Right forelimb (tissue), 1 donor: Measurements from ENCODE around the gene ARID1A.

ENCODE experiments used
- DNase-seq: peaks from one replicate; pipeline ENCODE4 v3.0.0-alpha.2; 2018

ARID1A gene

DNA sequence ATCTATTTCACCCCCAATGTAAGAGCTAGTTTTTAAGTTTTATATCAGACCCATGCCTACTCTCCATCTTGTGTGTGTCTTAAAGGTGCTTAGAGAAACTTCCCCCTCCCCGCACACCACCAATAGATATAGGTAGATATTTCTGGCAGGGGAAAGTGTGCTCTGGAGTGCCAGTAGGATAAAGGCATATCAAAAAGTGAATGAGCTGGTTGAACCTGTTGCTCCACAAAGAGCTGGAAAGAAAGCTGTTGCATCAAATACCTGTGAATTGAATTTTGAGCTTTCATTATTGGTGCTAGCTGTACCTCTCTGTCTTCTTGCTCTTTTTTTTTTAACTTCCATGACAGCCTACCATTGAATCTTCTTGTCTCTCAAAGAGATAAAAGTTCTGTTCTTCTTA, 32.8 kb downstream of the ARID1A start:
- DNase-seq, result no peak

DNA sequence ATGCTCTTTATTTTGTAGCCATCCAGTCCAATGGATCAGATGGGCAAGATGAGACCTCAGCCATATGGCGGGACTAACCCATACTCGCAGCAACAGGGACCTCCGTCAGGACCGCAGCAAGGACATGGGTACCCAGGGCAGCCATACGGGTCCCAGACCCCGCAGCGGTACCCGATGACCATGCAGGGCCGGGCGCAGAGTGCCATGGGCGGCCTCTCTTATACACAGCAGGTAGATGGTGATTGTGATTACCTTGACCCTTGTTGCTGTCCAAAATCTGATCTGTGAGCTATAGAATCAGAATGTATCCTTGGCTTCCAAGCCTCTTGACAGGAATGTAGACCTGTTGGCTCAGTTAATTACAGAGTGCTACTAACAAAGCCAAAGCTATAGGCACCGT, 33.8 kb downstream of the ARID1A start:
- DNase-seq, result no peak

GRCh38 chr1:26730695-26731094, 34.9 kb downstream of the ARID1A start:
- no peak for DNase-seq

DNA sequence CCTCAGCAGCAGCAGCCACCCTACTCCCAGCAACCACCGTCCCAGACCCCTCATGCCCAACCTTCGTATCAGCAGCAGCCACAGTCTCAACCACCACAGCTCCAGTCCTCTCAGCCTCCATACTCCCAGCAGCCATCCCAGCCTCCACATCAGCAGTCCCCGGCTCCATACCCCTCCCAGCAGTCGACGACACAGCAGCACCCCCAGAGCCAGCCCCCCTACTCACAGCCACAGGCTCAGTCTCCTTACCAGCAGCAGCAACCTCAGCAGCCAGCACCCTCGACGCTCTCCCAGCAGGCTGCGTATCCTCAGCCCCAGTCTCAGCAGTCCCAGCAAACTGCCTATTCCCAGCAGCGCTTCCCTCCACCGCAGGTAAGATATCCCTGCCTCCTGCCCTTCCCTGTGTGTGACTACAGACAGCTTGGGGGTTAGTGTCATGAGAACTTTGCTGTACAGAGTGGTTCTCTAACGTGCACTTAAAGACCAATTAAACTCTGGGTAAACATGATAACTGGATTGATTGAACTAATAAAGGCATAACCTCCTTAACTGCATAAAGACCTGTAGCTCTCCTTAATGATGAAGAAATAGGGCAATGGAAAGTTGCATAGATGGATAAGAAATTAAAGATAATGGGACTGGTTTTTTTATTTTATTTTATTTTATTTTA, 35.6 kb downstream of the ARID1A start:
- DNase-seq, result no peak

- no peak for DNase-seq
These were observed 37.6 kb downstream of the ARID1A start for GRCh38 chr1:26733392-26733791.

GRCh38 chr1:26733982-26734381, 38.2 kb downstream of the ARID1A start:
- no peak for DNase-seq

DNA sequence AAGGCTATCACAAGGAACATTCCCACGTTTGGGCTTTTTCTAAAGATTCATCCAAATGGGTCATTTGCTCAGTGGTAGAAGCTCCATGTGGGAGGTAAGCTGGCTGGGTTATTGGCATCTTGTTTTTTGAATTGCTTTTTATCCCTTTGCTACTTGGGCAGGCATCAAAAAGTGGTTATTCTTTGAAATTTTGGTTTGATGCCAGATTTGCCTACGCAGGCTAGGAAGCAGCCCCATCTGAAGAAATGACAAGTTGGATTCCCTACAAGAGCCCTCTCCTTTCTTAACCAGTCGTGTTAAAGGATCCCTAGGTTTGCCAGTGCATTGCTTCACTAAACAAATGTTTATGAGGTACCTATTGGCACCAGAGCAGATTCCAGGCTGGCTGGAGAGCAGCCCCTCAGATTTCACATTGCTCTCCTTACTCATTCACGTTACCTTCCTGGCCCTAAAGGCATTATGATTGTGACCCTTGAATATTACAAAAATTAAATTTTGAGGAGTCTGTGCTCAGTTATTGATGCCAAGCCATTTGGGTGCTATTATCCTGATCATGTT, 38.8 kb downstream of the ARID1A start:
- DNase-seq, result no peak

GRCh38 chr1:26739329-26739914, 43.6 kb downstream of the ARID1A start:
- DNase-seq, result no peak

DNA sequence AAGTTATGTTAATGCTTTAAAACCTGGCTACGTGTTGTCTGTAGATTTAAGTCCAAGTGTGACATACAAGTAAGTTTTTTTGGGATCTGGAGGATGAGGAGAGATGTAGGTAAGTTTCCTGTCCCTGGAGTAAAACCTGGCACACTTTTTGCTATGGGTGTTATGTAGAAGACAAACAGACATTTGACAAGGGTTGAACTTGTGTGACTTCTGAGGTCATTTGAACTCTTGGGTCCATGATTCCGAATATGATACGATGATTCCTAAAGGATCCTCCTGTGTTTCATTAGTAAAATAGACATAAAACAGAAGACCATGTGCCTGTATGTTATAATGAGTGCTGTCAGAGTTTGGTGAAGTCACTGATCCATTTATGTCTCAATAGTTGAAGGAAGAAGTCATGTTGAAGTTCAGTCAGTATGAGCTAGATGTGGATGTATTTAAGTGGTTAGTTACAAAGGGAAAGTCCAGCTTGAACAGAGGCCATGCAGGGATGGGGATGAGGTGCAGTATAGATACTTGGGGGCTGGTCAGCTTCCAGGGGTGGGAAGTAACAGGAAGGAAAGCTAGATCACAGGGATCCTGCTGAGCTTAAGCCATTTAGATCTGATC, 44.3 kb downstream of the ARID1A start:
- DNase-seq, result no peak

DNA sequence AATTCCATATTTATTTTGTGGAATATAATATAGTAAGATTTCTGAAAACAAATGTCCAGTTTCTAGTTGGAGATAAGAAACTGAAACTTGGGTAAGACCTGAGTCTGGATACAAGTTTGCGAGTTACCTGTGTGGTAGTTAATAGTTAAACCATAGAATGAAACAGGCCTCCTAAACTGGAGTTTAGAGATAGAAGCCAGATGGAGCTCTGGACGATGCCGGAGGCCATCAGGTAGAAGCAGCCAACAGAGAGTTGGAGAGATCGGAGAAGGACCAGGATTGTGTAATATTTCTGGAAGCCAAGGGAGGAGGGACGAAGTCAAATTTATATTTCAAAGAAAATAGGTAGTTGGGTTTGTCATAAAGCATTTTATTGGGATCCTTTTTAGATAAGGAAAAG, 45.1 kb downstream of the ARID1A start:
- DNase-seq, result no peak

DNA sequence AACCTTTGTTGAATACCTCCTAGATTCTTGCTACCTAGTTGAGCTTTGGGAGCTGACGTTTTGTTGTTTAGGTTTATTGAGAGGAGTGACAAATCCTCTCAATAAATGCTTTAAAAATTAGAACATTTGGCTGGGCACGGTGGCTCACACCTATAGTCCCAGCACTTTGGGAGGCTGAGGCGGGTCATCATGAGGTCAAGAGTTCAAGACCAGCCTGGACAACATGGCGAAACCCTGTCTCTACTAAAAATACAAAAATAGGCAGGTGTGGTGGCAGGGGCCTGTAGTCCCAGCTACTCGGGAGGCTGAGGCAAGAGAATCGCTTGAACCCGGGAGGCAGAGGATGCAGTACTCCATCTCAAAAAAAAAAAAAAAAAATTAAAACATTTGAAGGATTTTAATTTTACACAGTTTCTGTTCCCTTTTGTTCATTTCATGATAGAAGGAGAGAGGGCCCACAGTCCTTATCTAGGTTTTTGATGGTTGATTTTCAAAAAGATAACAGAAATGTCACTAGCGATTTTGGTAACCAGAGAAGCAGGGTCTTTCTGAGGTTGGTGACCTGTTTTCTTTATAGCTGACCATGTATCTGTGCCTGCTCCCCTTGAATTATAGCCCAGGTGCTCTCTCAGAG, 47.7 kb downstream of the ARID1A start:
- DNase-seq, result no peak

DNA sequence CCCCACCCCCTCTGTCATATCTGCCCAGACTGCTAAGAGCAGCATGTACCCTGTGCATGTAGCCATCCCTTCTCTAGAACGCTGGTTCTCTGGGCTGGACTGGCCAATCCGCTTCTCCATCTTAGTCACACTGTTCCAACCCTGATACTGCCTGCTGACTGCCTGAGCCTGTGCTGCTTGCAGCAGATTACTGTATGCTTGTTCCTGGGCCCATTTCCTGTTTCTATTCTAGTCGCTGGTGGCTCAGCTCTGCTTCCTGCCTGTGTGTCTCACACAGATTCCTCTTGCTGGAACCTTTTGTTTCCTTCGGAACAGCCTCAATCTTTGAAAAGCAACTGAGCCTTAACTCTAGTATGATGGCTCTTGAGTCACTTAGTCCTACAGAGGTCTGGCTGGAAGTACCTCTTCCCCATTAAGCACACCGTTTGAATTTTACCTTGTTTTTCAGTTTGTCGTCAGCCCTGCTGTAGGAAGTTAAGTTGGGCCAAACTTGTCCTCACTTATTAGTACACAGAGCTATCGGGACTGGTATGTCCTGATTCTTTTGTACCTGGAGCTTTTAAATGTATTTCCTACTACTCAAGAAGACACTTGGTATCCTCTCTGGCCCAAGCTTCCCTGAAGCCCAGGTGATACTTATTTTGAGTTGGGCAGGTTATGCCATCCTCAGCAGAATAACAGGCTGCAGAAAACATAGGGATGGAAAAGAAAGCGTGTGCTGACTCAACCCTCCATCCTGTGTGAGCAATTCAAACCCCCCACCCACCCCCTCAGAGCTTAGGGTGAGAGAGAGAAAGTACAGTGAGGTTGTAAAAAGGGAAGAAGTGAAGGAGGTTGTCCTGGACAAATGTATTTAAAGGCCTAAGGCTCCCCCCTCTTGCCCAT, 48.5 kb downstream of the ARID1A start:
- peak; percentile 49 for DNase-seq

DNA sequence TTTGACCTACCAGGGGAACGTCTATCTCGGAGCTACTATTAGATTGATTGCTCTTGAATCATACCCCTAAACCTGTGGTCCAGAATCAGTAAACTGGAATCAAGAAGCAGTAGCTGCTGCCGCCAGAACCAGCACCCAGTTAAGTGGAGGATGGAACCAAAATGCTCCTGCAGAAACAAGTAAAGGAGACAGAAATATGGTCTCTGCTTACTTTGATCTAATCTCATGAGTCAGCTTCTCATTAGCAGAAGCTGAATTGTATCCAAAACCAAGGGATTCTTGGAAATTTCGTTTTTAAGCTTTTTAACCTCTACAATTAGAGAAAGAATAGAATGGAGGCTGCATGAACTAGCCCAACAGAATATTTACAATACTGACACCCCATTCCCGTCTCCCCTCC, 49.4 kb downstream of the ARID1A start:
- DNase-seq, result no peak

GRCh38 chr1:26747048-26747447, 51.2 kb downstream of the ARID1A start:
- no peak for DNase-seq

DNA sequence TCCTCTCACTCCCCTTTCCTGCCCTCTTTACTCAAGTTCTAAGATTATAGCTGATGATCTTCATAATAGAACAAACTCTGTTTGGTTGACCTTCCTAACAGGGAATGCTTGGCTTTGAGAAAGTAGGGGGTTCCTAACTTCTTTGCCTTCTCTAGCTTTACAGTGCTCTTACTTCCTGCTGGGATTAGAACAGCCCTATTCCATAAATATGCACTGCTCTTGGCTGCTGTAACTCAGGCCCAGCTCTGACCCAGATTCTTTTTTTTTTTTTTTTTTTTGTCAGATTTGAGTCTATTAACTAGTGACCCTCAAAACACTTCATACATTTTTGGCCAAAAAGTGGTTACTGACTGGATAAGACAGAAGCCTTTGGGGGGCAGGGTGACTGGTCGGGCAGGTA, 52.5 kb downstream of the ARID1A start:
- no peak for DNase-seq

GRCh38 chr1:26749458-26749857, 53.6 kb downstream of the ARID1A start:
- DNase-seq, result no peak

GRCh38 chr1:26750428-26750827, 54.6 kb downstream of the ARID1A start:
- DNase-seq, result no peak

DNA sequence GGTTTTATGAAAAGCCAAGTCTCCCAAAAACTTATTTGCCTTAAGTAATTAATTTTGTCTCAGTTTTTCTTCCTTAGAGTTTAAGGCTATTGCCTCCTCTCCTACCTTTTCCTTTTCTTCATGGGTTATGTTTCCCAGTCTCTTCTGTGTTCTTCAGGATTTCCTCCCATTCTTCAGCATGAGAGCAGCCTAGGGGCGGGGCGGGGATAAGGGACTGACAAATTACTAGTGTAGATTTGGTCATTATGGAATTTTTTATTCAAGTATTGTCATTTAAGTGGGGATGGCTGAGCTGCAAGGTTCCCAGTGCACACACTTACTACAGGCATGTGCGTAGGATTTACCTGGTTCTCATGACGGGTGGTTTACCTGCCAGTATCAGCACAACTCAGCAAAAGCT, 56.7 kb downstream of the ARID1A start:
- DNase-seq, result no peak

DNA sequence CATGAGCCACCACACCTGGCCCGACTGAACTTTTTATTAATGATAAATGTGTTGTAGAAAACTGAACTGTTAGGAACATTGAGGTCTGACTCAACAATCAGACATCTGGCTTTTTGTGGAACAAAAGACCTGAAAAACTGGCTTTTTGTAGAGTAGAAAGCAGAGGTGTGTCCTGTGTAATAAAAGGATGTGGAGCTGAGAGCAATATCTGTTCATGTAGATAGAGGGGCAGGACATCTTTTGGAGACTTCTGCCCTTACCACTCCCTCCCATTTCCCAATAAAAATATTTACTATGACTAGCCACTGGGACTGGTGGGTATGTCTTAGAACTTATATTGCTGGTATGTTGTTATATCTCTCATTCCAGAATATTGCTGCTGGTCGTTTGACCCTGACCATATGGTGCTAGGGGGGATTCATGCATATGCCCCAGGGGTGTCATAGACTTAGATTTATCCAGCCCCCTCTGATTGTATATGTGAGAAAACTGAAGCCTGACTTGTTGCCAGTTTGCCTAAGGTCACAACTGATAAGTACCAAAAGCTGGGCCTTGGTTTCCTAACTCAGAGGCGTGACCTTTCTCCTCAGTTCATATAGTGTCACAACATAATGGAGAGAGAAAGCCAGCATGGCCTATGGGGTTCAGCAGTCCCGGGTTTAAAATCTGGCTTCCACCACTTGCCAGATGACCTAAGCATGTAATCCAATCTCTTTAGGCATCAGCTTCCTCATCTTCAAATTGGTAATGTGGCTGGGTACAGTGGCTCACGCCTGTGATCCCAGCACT, 58.5 kb downstream of the ARID1A start:
- DNase-seq, result no peak

DNA sequence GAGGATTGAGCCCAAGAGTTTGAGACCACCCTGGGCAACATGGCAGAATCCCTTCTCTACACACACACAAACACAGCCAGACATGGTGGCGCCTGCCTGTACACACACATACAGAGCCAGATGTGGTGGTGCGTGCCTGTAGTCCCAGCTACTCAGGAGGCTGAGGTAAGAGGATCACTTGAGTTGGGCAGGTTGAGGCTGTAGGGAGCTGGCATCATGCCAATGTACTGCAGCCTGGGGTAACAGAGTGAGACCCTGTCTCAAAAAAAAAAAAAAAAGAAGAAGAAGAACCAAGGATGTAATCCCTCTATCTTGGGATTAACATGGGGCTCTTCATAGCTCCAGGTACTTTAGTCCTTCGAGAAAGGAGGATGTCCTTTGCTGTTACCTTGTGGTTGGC, 62.5 kb downstream of the ARID1A start:
- no peak for DNase-seq

GRCh38 chr1:26759531-26759930, 63.7 kb downstream of the ARID1A start:
- no peak for DNase-seq

- no peak for DNase-seq
These were observed 65.4 kb downstream of the ARID1A start for GRCh38 chr1:26761217-26761616.
